GM12874 (cell line): ENCODE results near the gene CHD6.

Source experiments
- CTCF ChIP-seq: IDR thresholded peaks from 2 replicates; pipeline ENCODE4 v1.5.1; 2011; ENCODE audit warnings: low read depth, mild to moderate bottlenecking, control low read depth, low read length, moderate library complexity; ENCODE audit not compliant: insufficient read depth

CHD6 gene

GRCh38 chr20:41619360-41620100, 1.4 kb upstream of the CHD6 start:
- TF ChIP-seq CTCF = no peak

DNA sequence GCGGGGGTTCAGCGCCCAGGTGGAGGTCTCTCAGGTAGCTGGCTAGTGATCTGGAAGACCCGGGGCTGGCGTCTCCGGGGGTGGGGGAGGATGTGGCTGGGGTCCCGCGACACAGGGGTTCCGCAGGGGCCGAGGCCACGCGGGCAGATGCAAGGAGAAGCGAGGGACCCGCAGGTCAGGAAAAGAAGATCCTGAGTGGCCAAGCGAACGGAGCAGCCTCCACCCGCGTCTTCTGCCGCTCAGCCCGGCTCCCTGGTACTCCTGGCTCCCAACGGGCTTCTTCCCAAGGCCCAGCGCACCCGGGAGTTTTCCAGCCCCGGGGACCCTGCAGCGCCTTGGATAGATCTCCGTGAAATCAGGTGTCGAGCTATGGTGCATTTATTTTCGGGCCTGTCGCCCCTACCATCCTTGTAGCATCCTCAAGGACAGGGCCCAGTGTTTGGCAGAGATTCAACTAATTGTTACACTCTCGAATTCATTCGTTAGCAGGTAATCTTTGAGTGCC, 682 bp upstream of the CHD6 start:
- no peak for TF ChIP-seq CTCF

DNA sequence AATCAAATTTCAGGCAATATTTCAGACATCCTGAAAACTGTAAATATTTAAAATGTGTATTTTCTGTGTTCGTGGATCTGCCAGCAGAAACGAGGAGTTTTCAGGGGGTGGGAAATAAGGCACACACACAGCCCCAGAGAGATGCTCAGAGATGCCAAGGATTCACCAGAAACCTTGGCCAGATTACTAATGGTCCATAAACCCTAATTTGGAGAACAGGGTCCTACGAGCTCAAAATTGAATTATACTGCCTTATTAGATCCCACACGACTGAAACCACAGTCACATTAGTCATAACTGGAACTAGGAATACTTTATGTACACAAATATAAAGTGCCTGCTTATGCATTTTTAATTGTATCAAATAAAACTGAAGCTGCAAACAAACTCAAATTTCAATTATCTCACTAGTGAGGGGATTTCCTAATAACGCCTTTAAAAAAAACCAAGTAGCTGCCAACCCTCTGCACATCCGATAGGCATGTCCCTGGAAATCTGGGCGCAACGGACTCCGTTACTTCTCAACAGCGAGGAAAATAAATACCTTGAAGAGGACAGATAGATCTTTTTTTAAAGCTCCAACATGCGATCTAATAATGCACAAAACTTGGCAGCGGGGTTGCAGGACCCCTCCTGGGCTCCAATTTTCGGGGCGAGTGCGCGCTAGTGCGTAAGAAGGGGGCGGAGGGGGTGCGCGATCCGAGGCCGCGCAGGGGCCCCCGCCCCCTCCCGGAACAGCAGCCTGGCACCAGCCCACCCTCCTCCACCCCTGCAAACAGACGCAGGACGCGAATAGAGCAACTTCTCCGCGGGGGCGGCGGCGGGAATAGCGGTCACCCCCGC, 897 bp downstream of the CHD6 start:
- TF ChIP-seq CTCF = no peak

- TF ChIP-seq CTCF = no peak
These were observed 1.9 kb downstream of the CHD6 start for GRCh38 chr20:41616228-41616627.

DNA sequence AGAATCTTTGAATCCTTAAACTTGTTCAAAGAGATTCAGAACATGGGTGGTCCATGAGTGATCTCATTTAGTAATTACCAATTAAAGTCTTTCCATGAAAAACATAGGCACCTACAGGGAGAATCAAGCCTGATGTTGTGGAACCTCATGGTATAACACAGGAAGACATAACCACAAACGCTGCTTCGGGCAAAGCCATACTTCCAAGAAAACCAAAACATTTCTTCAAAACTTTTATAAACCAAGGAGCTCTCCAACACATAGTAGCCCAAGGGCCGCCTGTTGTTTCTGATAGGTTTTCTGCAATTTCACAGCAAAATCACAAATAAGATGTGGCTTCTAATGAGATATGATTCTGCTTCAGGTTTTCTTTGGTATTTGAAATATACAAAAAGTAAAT, 2.5 kb downstream of the CHD6 start:
- no peak for TF ChIP-seq CTCF

- TF ChIP-seq CTCF = no peak
These were observed 3.1 kb downstream of the CHD6 start for GRCh38 chr20:41615110-41615509.

GRCh38 chr20:41613321-41613720, 4.9 kb downstream of the CHD6 start:
- no peak for TF ChIP-seq CTCF
